ENCODE measurements around the gene MTIF2. TPM values are rescaled to one million over a fixed set of nuclear protein-coding genes. Genes with fewer than 3 reads are reported as not detected.
"Not testable (repeated sequence)": the region's sequence is repeated elsewhere in the genome, so short reads cannot be mapped to it uniquely, and the experiment has no call there.

Gene MTIF2, protein sequence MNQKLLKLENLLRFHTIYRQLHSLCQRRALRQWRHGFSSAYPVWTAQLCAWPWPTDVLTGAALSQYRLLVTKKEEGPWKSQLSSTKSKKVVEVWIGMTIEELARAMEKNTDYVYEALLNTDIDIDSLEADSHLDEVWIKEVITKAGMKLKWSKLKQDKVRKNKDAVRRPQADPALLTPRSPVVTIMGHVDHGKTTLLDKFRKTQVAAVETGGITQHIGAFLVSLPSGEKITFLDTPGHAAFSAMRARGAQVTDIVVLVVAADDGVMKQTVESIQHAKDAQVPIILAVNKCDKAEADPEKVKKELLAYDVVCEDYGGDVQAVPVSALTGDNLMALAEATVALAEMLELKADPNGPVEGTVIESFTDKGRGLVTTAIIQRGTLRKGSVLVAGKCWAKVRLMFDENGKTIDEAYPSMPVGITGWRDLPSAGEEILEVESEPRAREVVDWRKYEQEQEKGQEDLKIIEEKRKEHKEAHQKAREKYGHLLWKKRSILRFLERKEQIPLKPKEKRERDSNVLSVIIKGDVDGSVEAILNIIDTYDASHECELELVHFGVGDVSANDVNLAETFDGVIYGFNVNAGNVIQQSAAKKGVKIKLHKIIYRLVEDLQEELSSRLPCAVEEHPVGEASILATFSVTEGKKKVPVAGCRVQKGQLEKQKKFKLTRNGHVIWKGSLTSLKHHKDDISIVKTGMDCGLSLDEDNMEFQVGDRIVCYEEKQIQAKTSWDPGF
- polyA plus RNA-seq (ENCODE audit: insufficient read length in 3 of 3), result 10 to 100 TPM; 37.6 to 48.2 (median 41.2) TPM
- long read RNA-seq, donor 1, partial matches to known transcripts, result 7 of 10 reads
- long read RNA-seq, donor 1, other reads (novel, unspliced or antisense), result 0 of 10 reads
- long read RNA-seq, donor 2, partial matches to known transcripts, result 15 of 17 reads
- long read RNA-seq, donor 2, other reads (novel, unspliced or antisense), result 0 of 17 reads
- long read RNA-seq, donor 3, partial matches to known transcripts, result 11 of 12 reads
- long read RNA-seq, donor 3, other reads (novel, unspliced or antisense), result 0 of 12 reads
- long read RNA-seq, donor 4, partial matches to known transcripts, result 10 of 11 reads
- long read RNA-seq, donor 4, other reads (novel, unspliced or antisense), result 0 of 11 reads
- long read RNA-seq, donor 5, partial matches to known transcripts, result 0 of 3 reads
- long read RNA-seq, donor 5, other reads (novel, unspliced or antisense), result 0 of 3 reads
- long read RNA-seq, donor 6, transcript MTIF2-201 (16 exons, 2,528 nt), result major isoform, 5 of 14 reads
- long read RNA-seq, donor 6, partial matches to known transcripts, result 9 of 14 reads
- long read RNA-seq, donor 6, other reads (novel, unspliced or antisense), result 0 of 14 reads
- long read RNA-seq, donor 7, partial matches to known transcripts, result 6 of 9 reads
- long read RNA-seq, donor 7, other reads (novel, unspliced or antisense), result 0 of 9 reads
- long read RNA-seq, donor 8, partial matches to known transcripts, result 0 of 1 reads
- long read RNA-seq, donor 8, other reads (novel, unspliced or antisense), result 0 of 1 reads
- long read RNA-seq, donor 9, partial matches to known transcripts, result 17 of 17 reads
- long read RNA-seq, donor 9, other reads (novel, unspliced or antisense), result 0 of 17 reads
- long read RNA-seq, donor 10, partial matches to known transcripts, result 14 of 15 reads
- long read RNA-seq, donor 10, other reads (novel, unspliced or antisense), result 0 of 15 reads
- long read RNA-seq, donor 11, partial matches to known transcripts, result 0 of 2 reads
- long read RNA-seq, donor 11, other reads (novel, unspliced or antisense), result 0 of 2 reads
- long read RNA-seq, donor 12, partial matches to known transcripts, result 14 of 16 reads
- long read RNA-seq, donor 12, other reads (novel, unspliced or antisense), result 0 of 16 reads
- long read RNA-seq, donor 13, partial matches to known transcripts, result 5 of 6 reads
- long read RNA-seq, donor 13, other reads (novel, unspliced or antisense), result 0 of 6 reads
- long read RNA-seq, donor 14, result 0 reads
- long read RNA-seq, donor 15, transcript MTIF2-201 (16 exons, 2,528 nt), result major isoform, 5 of 15 reads
- long read RNA-seq, donor 15, partial matches to known transcripts, result 8 of 15 reads
- long read RNA-seq, donor 15, other reads (novel, unspliced or antisense), result 0 of 15 reads
- long read RNA-seq, donor 16, partial matches to known transcripts, result 22 of 22 reads
- long read RNA-seq, donor 16, other reads (novel, unspliced or antisense), result 0 of 22 reads

GRCh38 chr2:55268907-55269644, at the start of gene MTIF2:
Gene MTIF2, minus strand, starts transcription at chr2:55269231. Its CDS starts 5,373 bp downstream, at chr2:55263858.
- peak; percentile 95 for DNase-seq

DNA sequence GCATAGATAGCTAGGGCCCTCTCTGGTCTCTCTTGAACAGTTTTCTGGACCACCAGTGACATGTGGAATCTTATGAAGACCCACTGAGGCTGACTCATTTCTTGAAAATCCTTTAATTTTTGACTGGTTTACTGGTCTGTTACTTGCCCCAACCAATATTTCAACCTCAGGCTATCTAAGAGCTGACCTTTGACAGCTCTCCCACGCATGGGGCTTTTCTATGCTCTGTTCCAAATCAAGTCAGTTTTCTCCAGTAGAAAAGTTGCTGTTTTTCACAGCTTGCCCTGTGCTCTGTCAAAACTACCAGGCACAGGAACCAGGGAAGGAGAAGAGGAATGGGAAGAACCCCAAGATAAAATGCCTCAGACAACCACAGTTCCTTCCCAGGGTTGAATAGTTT, 46.0 kb upstream of the MTIF2 start:
- no peak for DNase-seq

- DNase-seq, result no peak
Measured at GRCh38 chr2:55311444-55311870, 42.4 kb upstream of the MTIF2 start.

DNA sequence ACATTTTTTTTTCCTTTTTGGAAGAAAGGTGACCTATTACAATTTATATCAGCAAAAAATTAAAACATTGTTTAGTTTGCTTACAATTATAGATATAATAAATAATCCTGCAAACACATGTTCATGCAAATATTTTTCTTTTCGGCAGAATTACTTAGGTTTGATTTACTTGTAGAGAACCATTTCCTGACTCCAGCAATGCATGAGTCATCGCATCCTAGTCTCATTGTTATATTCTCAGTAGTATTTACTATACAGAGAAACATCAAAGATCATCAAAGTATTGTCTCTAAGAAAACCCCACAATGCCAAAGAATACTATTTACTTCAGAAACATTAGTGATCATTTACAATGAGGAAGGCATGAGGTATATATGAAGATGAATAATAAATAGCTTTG, 40.4 kb upstream of the MTIF2 start:
- no peak for DNase-seq

DNA sequence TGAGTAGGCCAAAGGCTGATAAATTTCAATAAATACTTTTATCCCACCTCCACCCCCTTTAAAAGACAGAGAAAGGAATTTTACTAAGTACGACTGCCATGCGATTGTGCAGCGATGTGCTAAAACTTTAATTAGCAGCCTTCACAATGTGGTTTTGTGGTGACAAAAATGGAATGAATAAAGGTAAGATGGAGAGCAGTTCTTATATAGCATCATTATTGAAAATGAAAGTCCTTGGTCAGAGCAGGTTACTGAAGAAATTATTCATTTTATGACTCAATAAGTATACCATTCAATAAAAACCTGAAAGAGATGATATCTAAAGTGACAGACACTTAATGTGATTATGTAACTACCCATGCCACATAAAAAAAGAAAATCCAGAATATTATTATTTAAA, 33.2 kb upstream of the MTIF2 start:
- no peak for DNase-seq

- no peak for DNase-seq
Measured at GRCh38 chr2:55301277-55301676, 32.2 kb upstream of the MTIF2 start.

GRCh38 chr2:55296393-55296792, 27.4 kb upstream of the MTIF2 start:
- DNase-seq, result no peak

DNA sequence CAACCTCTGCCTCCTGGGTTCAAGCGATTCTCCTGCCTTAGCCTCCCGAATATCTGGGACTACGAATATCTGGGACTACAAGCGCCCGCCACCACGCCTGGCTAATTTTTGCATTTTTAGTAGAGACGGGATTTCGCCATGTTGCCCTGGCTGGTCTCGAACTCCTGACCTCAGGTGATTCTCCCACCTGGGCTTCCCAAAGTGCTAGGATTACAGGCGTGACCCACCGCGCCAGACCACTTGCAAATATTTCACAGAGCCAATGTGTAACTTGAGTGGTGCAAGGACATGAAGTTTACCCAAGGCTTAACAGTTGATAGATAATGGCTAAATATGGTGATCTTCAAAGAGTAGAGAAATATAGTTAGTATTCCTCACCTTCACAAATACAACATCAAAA, 14.1 kb upstream of the MTIF2 start:
- DNase-seq, result no peak

DNA sequence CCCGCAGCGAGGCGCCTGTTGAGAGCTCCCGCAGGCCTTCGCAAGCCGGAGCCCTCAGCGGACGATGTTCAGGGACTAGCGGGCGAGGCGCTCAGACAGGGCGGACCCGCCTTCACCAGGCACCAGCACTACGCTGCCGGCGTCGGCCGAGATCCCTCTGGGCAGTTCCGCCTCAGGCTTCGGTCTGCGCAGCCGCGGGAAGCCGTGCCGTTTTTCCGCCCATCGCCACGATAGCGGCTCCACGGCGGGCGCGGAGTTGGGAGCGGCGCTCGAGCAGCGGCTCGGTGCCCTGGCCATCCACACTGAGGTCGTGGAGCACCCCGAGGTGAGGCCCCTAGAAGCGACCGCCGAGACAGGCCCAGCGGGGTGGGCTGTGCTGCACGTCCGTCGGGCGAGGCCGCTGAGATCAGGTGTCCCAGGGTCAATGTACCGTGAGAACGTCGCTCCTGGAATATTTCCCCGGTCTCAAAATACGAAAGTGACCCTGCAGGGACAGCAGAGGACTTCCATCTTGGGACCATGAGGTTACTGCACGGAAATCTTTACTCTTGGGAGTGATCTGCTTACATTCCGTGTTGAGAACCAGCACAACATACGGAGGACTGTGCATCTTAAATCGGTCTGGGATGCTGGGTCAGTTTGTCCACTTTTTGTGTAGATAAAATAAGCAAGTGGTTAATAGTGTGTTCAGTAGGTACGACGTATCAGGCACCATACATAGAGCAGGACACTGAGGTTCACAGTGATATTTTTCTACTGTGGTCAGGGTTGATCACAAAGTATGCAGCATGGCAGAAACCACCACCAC, 13.3 kb upstream of the MTIF2 start:
- peak; percentile 62 for DNase-seq

DNA sequence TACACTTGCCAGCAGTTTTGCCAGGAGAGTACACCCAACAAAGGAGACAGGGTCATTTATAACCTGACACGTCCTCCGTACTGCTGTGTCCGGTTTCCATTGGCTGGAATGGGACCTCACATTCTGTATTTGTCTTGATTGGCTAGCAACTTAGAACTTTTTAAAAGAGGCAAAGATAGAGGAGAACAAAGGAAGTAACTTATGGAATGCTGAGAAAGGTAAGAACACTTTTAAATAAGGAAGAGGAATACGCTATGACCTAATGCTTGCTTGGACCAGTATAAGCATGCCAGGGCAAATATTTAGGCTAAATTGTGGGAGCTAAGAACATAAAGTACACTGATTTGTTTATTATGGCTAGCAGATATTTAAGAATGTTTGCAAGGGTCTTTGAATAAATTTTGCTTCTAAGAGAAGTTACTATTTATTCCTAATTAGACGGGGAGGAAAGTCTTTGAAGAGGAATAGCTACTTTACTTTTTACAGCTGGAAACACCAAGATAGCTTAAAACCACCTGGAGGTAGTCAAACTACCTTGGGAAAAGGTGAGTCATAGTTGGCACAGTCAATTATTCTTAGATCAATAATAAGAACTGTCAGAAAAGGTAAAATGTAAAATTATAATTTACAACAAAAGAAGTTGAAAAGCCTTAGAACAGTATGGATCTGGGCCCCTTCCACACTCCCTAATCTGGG, 12.0 kb upstream of the MTIF2 start:
- DNase-seq, result not testable (repeated sequence)

GRCh38 chr2:55279859-55280424, 10.9 kb upstream of the MTIF2 start:
- DNase-seq, result not testable (repeated sequence)

DNA sequence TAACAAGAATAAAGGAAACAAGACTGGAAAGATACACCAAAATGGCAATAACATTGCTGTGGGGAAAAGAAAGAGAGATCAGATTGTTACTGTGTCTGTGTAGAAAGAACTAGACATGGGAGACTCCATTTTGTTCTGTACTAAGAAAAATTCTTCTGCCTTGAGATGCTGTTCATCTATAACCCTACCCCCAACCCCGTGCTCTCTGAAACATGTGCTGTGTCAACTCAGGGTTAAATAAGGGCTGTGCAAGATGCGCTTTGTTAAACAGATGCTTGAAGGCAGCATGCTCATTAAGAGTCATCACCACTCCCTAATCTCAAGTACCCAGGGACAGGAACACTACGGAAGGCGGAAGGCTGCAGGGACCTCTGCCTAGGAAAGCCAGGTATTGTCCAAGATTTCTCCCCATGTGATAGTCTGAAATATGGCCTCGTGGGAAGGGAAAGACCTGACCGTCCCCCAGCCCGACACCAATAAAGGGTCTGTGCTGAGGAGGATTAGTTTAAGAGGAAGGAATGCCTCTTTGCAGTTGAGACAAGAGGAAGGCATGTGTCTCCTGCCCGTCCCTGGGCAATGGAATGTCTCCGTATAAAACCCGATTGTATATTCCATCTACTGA, 10.3 kb upstream of the MTIF2 start:
- not testable (repeated sequence) for DNase-seq

- no peak for DNase-seq
Measured at GRCh38 chr2:55277310-55277709, 8.3 kb upstream of the MTIF2 start.

- DNase-seq, result not testable (repeated sequence)
Measured at GRCh38 chr2:55274346-55274745, 5.3 kb upstream of the MTIF2 start.

DNA sequence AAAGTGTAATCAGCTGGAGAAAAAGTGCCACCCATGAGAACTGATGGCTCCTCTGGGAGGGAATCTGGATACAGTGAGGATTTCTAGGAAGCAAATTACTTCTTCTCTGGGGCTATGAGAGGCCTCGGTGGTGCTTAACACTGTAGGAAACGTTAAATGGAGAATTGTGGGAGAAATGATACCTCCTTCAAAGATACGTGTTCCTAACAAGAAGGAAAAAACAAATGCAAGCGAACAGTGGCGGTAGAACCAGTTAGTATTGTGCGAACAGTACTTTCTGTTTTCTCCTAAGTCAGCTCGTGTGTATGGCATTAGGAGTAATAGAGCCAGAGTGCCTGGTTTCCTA, 587 bp upstream of the MTIF2 start:
- no peak for DNase-seq

GRCh38 chr2:55268288-55268906, 634 bp downstream of the MTIF2 start:
- DNase-seq, result no peak
